GM21390 (cell line): ENCODE measurements around the gene OR6C68.
"Not testable (repeated sequence)": the region's sequence is repeated elsewhere in the genome, so short reads cannot be mapped to it uniquely, and the experiment has no call there.

Experiments
- ATAC-seq: cut with Tn5 transposase; IDR thresholded peaks from one replicate; pipeline ENCODE4 v1.9.1; 2021; ENCODE audit not compliant: unreplicated experiment

The OR6C68 gene

DNA sequence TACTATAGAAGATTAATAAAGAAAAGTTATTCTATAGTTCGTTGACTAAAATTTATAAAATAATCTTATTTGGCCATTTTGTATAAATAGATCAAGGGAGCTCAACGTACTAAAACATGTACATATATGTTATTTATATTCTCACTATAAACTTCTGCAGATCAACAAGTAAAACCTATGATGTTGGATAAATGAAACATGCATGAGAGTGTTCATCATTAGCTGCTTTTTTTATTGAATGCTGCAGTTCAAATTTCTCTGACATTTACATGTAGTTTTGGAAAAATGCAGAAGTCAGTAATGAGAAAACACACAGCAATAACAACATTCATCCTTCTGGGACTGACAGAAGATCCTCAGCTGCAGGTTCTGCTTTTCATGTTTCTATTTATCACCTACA, at the start of gene OR6C68:
Gene OR6C68 (plus strand): TSS at position 301 of the 400 bp plus-strand sequence. CDS start 0 bp downstream, at position 301.
- no peak for ATAC-seq

- ATAC-seq, result no peak
Measured at GRCh38 chr12:55443776-55444175, 48.4 kb upstream of the OR6C68 start, which contains the start of gene OR6C2. Gene OR6C2 (plus strand): TSS chr12:55444076. CDS start chr12:55452214, 8,138 bp downstream.

DNA sequence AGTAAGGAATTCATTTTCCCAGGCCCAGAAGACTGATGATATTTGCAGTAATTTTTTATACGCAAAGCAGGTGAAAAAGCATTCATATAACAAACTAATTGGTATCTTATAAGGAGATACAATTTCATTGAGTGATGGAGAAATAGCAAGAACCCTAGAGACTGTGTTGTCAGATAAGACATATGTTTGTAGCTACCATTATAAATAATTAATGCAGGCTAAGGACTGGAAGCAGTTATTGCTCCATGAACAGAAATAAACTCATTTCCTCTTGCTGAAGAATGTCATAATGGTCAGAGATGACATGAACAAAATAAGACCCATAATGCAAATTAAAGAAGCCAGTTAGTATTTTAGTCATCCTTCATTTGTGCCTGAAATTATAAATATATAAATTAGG, 46.8 kb upstream of the OR6C68 start:
- ATAC-seq, result no peak

GRCh38 chr12:55446326-55446725, 45.9 kb upstream of the OR6C68 start:
- ATAC-seq, result no peak

DNA sequence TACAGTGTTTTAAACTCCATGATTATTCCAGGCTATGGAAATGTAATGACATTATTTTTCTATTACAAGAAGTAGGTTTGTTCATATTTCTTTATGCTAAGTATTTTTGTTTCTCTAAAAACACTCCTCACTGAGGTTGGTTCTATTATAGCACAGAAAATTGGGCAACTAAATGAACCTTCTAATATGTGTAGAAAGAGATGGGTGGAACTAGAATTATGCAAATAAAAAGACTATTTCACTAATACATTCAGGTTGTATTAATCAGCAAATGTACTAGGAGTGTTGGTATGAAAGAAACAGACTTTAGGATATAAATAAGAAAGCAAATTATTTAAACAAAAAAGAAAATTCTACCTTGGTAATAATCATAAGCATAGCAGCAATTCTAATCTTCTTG, 43.4 kb upstream of the OR6C68 start:
- ATAC-seq, result no peak

GRCh38 chr12:55464926-55465325, 27.3 kb upstream of the OR6C68 start:
- ATAC-seq, result not testable (repeated sequence)

GRCh38 chr12:55467836-55468235, 24.3 kb upstream of the OR6C68 start:
- no peak for ATAC-seq

GRCh38 chr12:55469291-55469690, 22.9 kb upstream of the OR6C68 start:
- ATAC-seq, result no peak

DNA sequence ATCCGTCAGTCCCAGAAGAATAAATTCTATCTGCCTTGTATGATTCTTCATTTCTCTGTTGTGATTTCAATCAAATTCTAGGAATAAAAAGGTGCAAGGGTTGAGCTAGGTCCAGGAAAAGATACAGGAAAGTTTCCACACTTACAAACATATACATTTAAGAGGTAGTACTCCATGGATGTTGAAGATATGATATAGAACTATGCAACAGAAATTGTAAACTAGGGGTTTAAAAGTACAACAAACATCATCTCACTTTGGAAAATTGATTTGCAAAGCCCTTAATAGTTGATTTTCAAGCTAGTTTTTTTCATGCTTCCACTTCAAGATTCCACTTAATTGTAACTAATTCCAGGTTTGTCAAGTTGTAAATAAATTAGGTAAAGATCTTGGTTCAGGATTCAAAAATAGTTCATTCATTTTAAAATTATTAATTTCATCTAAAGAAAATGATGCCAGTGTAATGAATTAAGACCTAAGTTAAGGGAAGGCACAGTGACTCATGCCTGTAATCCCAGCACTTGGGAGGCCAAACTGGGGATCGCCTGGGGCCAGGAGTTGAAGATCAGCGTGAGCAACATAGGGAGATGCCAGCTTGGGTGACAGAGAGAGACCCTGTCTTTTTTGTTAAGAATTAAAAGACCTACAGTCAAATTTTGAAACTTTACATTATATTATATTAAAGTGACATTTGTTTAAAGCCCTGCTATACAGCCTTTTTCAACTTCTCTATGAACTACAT, 21.9 kb upstream of the OR6C68 start, which contains the start of gene OR6C70:
Gene OR6C70 (minus strand): TSS at position 51 of the 742 bp plus-strand sequence. CDS start 0 bp downstream, at position 51.
- ATAC-seq, result no peak

DNA sequence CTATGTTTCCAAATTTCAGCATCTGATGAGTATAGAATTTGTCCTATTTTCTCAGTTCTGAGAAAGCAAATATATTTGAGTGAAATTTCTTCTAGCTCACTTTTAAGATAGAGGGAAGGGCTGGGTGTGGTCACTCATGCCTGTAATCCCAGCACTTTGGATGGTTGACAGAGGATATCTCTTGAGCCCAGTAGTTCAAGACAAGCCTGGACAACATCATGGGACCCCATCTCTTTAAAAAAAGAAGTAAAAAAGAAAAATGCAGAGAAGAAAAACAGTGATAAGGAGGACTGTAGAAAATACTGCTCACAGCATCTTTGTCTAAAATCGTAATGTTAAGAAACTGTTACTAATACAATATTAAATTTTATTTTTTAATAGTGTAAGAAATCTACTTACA, 19.9 kb upstream of the OR6C68 start:
- ATAC-seq, result no peak

DNA sequence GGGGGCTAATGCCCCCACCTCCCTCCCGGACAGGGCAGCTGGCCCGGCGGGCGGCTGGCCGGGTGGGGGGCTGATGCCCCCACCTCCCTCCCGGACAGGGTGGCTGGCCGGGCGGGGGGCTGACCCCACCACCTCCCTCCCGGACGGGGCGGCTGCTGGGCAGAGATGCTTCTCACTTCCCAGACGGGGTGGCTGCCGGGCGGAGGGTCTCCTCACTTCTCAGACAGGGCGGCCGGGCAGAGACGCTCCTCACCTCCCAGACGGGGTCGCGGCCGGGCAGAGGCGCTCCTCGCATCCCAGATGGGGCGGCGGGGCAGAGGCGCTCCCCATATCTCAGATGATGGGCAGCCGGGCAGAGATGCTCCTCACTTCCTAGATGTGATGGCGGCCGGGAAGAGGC, 13.0 kb upstream of the OR6C68 start:
- not testable (repeated sequence) for ATAC-seq

GRCh38 chr12:55484284-55484683, 7.9 kb upstream of the OR6C68 start:
- not testable (repeated sequence) for ATAC-seq

DNA sequence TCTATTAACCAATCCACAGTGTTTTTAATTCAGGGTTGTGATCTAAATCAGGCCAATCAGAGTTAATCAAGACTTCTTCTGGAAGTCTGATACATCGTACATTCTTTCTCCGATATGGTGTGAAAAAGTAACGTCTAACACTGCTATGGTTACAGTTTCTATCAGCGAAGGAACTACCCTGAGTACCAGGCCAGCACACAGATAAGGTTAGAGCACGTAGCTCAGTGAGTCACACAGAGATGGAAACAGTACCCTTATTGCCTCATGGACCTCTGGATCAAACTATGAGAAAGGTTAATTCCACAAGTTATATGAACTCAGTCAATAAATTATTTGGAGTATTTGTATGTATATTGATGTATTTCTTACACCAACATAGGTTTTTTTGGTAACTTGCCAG, 3.3 kb downstream of the OR6C68 start:
- ATAC-seq, result no peak

GRCh38 chr12:55499231-55499630, 7.1 kb downstream of the OR6C68 start:
- no peak for ATAC-seq

- ATAC-seq, result no peak
Measured at GRCh38 chr12:55499810-55500252, 7.7 kb downstream of the OR6C68 start.

- ATAC-seq, result no peak
Measured at GRCh38 chr12:55501601-55502000, 9.4 kb downstream of the OR6C68 start.

DNA sequence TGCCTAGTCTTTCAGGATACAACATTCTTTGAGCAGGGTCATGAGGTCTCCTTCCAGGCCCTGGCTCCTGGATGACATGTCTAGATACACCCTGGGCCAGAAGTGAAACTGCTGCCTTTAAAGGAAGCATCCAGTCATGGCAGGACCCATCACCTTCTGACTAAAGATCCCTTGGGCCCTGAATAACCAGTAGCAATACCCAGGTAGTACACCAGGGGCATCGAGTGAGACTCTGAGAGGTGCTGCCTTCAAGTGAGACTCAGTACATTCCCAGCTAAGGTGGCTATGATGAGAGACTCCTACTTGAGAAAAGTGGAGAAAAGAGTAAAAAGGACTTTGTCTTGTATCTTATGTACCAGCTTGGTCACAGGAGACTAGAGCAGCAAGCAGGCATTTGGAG, 23.5 kb downstream of the OR6C68 start:
- ATAC-seq, result no peak

- no peak for ATAC-seq
Measured at GRCh38 chr12:55516391-55516790, 24.2 kb downstream of the OR6C68 start.
